ENCODE results near the gene DDX50. TPM values are rescaled to one million over a fixed set of nuclear protein-coding genes. Genes with fewer than 3 reads are reported as not detected.

DDX50 gene
- total and polyA plus RNA-seq, 2 donors (not counting 3 experiments of a cell fraction or from before 2014, with no cell fraction given) = 14.8 to 28.2 TPM

DNA sequence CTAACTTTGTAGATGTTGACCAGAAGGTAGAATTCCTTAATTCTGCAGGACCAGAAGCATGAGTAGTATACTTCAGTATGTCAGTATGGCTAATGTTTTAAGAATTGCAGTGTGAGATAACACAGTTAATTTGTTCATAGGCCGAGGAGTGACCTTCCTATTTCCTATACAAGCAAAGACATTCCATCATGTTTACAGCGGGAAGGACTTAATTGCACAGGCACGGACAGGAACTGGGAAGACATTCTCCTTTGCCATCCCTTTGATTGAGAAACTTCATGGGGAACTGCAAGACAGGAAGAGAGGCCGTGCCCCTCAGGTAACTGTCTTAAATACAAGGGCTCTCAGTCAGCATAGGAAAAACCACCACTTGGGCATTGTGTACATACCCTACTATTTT is 62.0 kb downstream of the DDX50 start:
- no peak overlapping the region for H3K4me2 ChIP-seq (ENCODE audit: insufficient read depth, low read length)
- H4K20me1 ChIP-seq (replicated peaks; ENCODE audit: control insufficient read depth, extremely low read depth, insufficient read depth, low read length) = peaks cover 11% of the 10 kb centered on the region
- dilution Hi-C loops (cut with MboI; ENCODE audit: extremely low pct_ligation_motif_present, low sequenced_read_pairs) = no loop called here
- no peaks in the 10 kb centered on the region for H3K9me3 ChIP-seq (replicated peaks; ENCODE audit: control insufficient read depth, insufficient read depth, low read length)
- ChIA-PET POLR2A (no interaction called here), CTCF (no interaction called here)
- no peaks in the 10 kb centered on the region for H3K9me1 ChIP-seq (replicated peaks; ENCODE audit: control insufficient read depth, extremely low read depth, insufficient read depth, low read length)
- H3K4me1 ChIP-seq (ENCODE audit: control insufficient read depth, extremely low read depth, insufficient read depth, low read length) = peaks cover 6% of the 10 kb centered on the region
- no peak overlapping the region for H3K4me3 ChIP-seq (replicated peaks in 1 of 3; ENCODE audit: insufficient read depth in 1 of 3, low read depth in 1 of 3, low read length in 3 of 3)
- FAIRE-seq (no peak), DNase-seq (ENCODE audit: low read depth, low spot score) (peak; percentile 23)
- no peak overlapping the region for H2AFZ ChIP-seq (ENCODE audit: low read depth, low read length)
- H3K79me2 ChIP-seq (ENCODE audit: control insufficient read depth, insufficient read depth, low read length) = peaks cover 77% of the 10 kb centered on the region
- BruUV-seq (replicated peaks) = no TSS peak
- TF ChIP-seq, protein P1, sequence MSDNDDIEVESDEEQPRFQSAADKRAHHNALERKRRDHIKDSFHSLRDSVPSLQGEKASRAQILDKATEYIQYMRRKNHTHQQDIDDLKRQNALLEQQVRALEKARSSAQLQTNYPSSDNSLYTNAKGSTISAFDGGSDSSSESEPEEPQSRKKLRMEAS (IDR thresholded peaks at IDR 0.05; ENCODE audit: insufficient read depth, insufficient read length) = no peak
- TF ChIP-seq FOS (IDR thresholded peaks at IDR 0.05; ENCODE audit: borderline replicate concordance, insufficient read depth, low read length) = no peak
- no peaks in the 10 kb centered on the region for H3K27me3 ChIP-seq (ENCODE audit: control insufficient read depth in 2 of 2, insufficient read depth in 2 of 2, low read length in 2 of 2)
- H3K36me3 ChIP-seq (ENCODE audit: control insufficient read depth in 2 of 2, extremely low read depth in 1 of 2, insufficient read depth in 2 of 2, low read length in 2 of 2) = peaks cover 22 to 54% of the 10 kb centered on the region in 2 experiments
- no peak overlapping the region for H3K9ac ChIP-seq (replicated peaks; ENCODE audit: extremely low read depth, insufficient read depth, low read length)
- no peak overlapping the region for H3K27ac ChIP-seq (ENCODE audit: insufficient read depth, low read depth, low read length)
- intact Hi-C loops (cut with micrococcal nuclease) = no loop called here

DNA sequence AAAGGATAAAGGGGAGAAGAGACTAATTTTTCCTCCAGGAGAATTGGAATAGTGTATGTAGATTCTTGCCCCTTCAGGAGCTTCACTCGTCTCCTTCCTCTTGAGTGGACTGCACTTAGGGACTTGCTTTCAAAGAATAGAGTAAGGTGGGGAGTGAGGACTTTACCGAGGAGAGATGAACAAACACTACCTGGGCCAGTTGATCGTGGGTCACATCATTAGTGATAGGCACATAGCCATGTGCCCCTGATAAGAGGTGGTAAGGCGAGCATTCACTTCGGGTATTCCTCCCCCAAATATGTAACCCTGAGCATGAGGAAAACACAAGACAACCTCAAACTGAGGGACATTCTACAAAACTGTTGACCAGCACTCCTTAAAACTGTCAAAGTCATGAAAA is 72.9 kb downstream of the DDX50 start:
- H3K36me3 ChIP-seq (ENCODE audit: control insufficient read depth in 2 of 2, extremely low read depth in 1 of 2, insufficient read depth in 2 of 2, low read length in 2 of 2) = peaks cover 38 to 40% of the 10 kb centered on the region in 2 experiments
- no peaks in the 10 kb centered on the region for H4K20me1 ChIP-seq (replicated peaks; ENCODE audit: control insufficient read depth, extremely low read depth, insufficient read depth, low read length)
- dilution Hi-C loops (cut with MboI; ENCODE audit: extremely low pct_ligation_motif_present, low sequenced_read_pairs) (no loop called here), intact Hi-C loops (cut with micrococcal nuclease) (no loop called here)
- H3K9me1 ChIP-seq (replicated peaks; ENCODE audit: control insufficient read depth, extremely low read depth, insufficient read depth, low read length) = no peaks in the 10 kb centered on the region
- H2AFZ ChIP-seq (ENCODE audit: low read depth, low read length) = no peak overlapping the region
- ChIA-PET POLR2A (no interaction called here), CTCF (interaction anchor here (1.0 to 1.2 kb wide), 2 partner anchors 14 to 16 kb away, joined by 3 read pairs; no protein-coding TSS in a partner anchor)
- no peak overlapping the region for H3K4me3 ChIP-seq (replicated peaks in 1 of 3; ENCODE audit: insufficient read depth in 1 of 3, low read depth in 1 of 3, low read length in 3 of 3)
- H3K27me3 ChIP-seq (ENCODE audit: control insufficient read depth in 2 of 2, insufficient read depth in 2 of 2, low read length in 2 of 2) = no peaks in the 10 kb centered on the region
- TF ChIP-seq JUN (IDR thresholded peaks at IDR 0.05; ENCODE audit: borderline replicate concordance, insufficient read depth, insufficient read length, low read depth) (no peak), MYC (IDR thresholded peaks at IDR 0.05; ENCODE audit: low read depth, low read length) (no peak), POLR2AphosphoS5 (IDR thresholded peaks at IDR 0.05; ENCODE audit: insufficient read depth, low read depth, low read length) (no peak), EZH2 (IDR thresholded peaks at IDR 0.05; ENCODE audit: borderline replicate concordance, low read depth, low read length, severe bottlenecking) (no peak), FOS (IDR thresholded peaks at IDR 0.05; ENCODE audit: borderline replicate concordance, insufficient read depth, low read length) (no peak), POLR2A (IDR thresholded peaks at IDR 0.05; ENCODE audit: low read depth, low read length) (no peak), GATA2 (IDR thresholded peaks at IDR 0.05; ENCODE audit: insufficient read depth, insufficient read length, low read depth, low read length) (no peak)
- TF ChIP-seq, protein P1 (IDR thresholded peaks at IDR 0.05; ENCODE audit: insufficient read depth, insufficient read length) = no peak
- TF ChIP-seq, protein P2, sequence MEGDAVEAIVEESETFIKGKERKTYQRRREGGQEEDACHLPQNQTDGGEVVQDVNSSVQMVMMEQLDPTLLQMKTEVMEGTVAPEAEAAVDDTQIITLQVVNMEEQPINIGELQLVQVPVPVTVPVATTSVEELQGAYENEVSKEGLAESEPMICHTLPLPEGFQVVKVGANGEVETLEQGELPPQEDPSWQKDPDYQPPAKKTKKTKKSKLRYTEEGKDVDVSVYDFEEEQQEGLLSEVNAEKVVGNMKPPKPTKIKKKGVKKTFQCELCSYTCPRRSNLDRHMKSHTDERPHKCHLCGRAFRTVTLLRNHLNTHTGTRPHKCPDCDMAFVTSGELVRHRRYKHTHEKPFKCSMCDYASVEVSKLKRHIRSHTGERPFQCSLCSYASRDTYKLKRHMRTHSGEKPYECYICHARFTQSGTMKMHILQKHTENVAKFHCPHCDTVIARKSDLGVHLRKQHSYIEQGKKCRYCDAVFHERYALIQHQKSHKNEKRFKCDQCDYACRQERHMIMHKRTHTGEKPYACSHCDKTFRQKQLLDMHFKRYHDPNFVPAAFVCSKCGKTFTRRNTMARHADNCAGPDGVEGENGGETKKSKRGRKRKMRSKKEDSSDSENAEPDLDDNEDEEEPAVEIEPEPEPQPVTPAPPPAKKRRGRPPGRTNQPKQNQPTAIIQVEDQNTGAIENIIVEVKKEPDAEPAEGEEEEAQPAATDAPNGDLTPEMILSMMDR (IDR thresholded peaks at IDR 0.05; ENCODE audit: extremely low read depth in 1 of 2, insufficient read depth in 1 of 2, low read depth in 1 of 2, low read length in 2 of 2) = no peak
- H3K9me3 ChIP-seq (replicated peaks; ENCODE audit: control insufficient read depth, insufficient read depth, low read length) = no peaks in the 10 kb centered on the region
- no peak for FAIRE-seq
- no peak overlapping the region for H3K9ac ChIP-seq (replicated peaks; ENCODE audit: extremely low read depth, insufficient read depth, low read length)
- no peak overlapping the region for H3K4me2 ChIP-seq (ENCODE audit: insufficient read depth, low read length)
- no TSS peak for BruUV-seq (replicated peaks)
- no peak for DNase-seq (ENCODE audit: low read depth, low spot score)
- no peak overlapping the region for H3K27ac ChIP-seq (ENCODE audit: insufficient read depth, low read depth, low read length)
- no peaks in the 10 kb centered on the region for H3K4me1 ChIP-seq (ENCODE audit: control insufficient read depth, extremely low read depth, insufficient read depth, low read length)
- peaks cover 24% of the 10 kb centered on the region for H3K79me2 ChIP-seq (ENCODE audit: control insufficient read depth, insufficient read depth, low read length)
